Colonic mucosa (tissue), 4 donors: ENCODE data around the gene NRM. TPM values are rescaled to one million over a fixed set of nuclear protein-coding genes. Genes with fewer than 3 reads are reported as not detected.

Experiments
- DNase-seq: peaks from one replicate; pipeline ENCODE4 v3.0.0-alpha.2; 2020
- H3K27ac ChIP-seq: fragments of 200-600 bp; one replicate; pipeline ENCODE4 v1.8.0; 2021
- H3K27me3 ChIP-seq: fragments of 200-600 bp; one replicate; pipeline ENCODE4 v1.8.0; 2021
- H3K36me3 ChIP-seq: fragments of 200-600 bp; one replicate; pipeline ENCODE4 v1.8.0; 2021
- H3K4me1 ChIP-seq: fragments of 200-600 bp; one replicate; pipeline ENCODE4 v1.8.0; 2021; ENCODE audit warnings: mild to moderate bottlenecking
- H3K4me3 ChIP-seq: fragments of 200-600 bp; one replicate; pipeline ENCODE4 v1.8.0; 2021
- H3K9ac ChIP-seq, 2 donors: one replicate each; pipeline ENCODE4 v1.7.0; 2013; ENCODE audit warnings: control low read depth in 2 of 2, low read depth in 2 of 2, low read length in 2 of 2
- H3K9me3 ChIP-seq: fragments of 200-600 bp; one replicate; pipeline ENCODE4 v1.8.0; 2021
- CTCF ChIP-seq: fragments of 200-600 bp; IDR thresholded peaks from one replicate; pipeline ENCODE4 v1.8.0; 2022; ENCODE audit warnings: antibody characterized with exemption, mild to moderate bottlenecking
- intact Hi-C: fragments of 100-400 bp; cut with DNase I; formaldehyde crosslinking; loops from one replicate; pipeline ENCODE4 v1.14.1; 2022
- total RNA-seq, 2 donors: library from RNA; stranded (reverse); fragmentation: NEBNext Ultra II Directional in 1 of 2; extraction: Animal tissue kit (Norgen Biotek cat#: 25700) in 1 of 2; gene quantifications; one replicate each; pipeline ENCODE4 v1.2.1, GENCODE V29; 2021
- donor health status: healthy.
- donor health status: DM: no; HTN: no; CAD: no.
- donor health status: DM: no; HTN: no; CAD: no.

NRM gene
- total RNA-seq, 2 donors from 2014 or later = 7.4 to 19.2 TPM

- Histone ChIP-seq H3K36me3 (no peaks in the 10 kb centered on the region), H3K4me1 (no peaks in the 10 kb centered on the region), H3K9me3 (no peaks in the 10 kb centered on the region), H3K27me3 (no peaks in the 10 kb centered on the region), H3K9ac (no peak overlapping the region), H3K4me3 (no peak overlapping the region), H3K27ac (no peak overlapping the region)
- TF ChIP-seq CTCF = no peak
- intact Hi-C loops = no loop called here
- peak; percentile 61 for DNase-seq
Observed at GRCh38 chr6:30707281-30707850, 16.6 kb upstream of the NRM start.

GRCh38 chr6:30705620-30706019 is 14.8 kb upstream of the NRM start:
- no peak for TF ChIP-seq CTCF
- H3K36me3 ChIP-seq = no peaks in the 10 kb centered on the region
- H3K9me3 ChIP-seq = no peaks in the 10 kb centered on the region
- DNase-seq = no peak
- no peak overlapping the region for H3K9ac ChIP-seq
- no peaks in the 10 kb centered on the region for H3K27me3 ChIP-seq
- no peak overlapping the region for H3K27ac ChIP-seq
- H3K4me3 ChIP-seq = no peak overlapping the region
- H3K4me1 ChIP-seq = no peaks in the 10 kb centered on the region
- intact Hi-C loops = no loop called here

- intact Hi-C loops = no loop called here
- TF ChIP-seq CTCF = no peak
- Histone ChIP-seq H3K4me3 (no peak overlapping the region), H3K36me3 (no peaks in the 10 kb centered on the region), H3K27ac (no peak overlapping the region), H3K9ac (no peak overlapping the region), H3K9me3 (no peaks in the 10 kb centered on the region), H3K27me3 (no peaks in the 10 kb centered on the region), H3K4me1 (no peaks in the 10 kb centered on the region)
- DNase-seq = no peak
Observed at GRCh38 chr6:30703821-30704220, 13.0 kb upstream of the NRM start.

GRCh38 chr6:30703011-30703410 is 12.2 kb upstream of the NRM start:
- Histone ChIP-seq H3K4me3 (no peak overlapping the region), H3K36me3 (no peaks in the 10 kb centered on the region), H3K9me3 (no peaks in the 10 kb centered on the region), H3K27ac (no peak overlapping the region), H3K27me3 (no peaks in the 10 kb centered on the region), H3K4me1 (no peaks in the 10 kb centered on the region), H3K9ac (no peak overlapping the region)
- intact Hi-C loops = no loop called here
- DNase-seq = no peak
- TF ChIP-seq CTCF = no peak

- no peaks in the 10 kb centered on the region for H3K36me3 ChIP-seq
- no peaks in the 10 kb centered on the region for H3K27me3 ChIP-seq
- intact Hi-C loops = no loop called here
- no peak for DNase-seq
- no peaks in the 10 kb centered on the region for H3K4me1 ChIP-seq
- no peak overlapping the region for H3K4me3 ChIP-seq
- H3K9ac ChIP-seq = no peak overlapping the region
- no peaks in the 10 kb centered on the region for H3K9me3 ChIP-seq
- no peak for TF ChIP-seq CTCF
- H3K27ac ChIP-seq = no peak overlapping the region
Observed at GRCh38 chr6:30700340-30700739, 9.6 kb upstream of the NRM start.

GRCh38 chr6:30696432-30696831 is 5.6 kb upstream of the NRM start:
- no peak overlapping the region for H3K4me3 ChIP-seq
- H3K36me3 ChIP-seq = no peaks in the 10 kb centered on the region
- intact Hi-C loops = no loop called here
- H3K9ac ChIP-seq = no peak overlapping the region
- no peaks in the 10 kb centered on the region for H3K9me3 ChIP-seq
- DNase-seq = no peak
- H3K27ac ChIP-seq = no peak overlapping the region
- H3K27me3 ChIP-seq = no peaks in the 10 kb centered on the region
- H3K4me1 ChIP-seq = no peaks in the 10 kb centered on the region
- TF ChIP-seq CTCF = no peak
